ENCODE data around the gene MELTF. TPM values are rescaled to one million over a fixed set of nuclear protein-coding genes. Genes with fewer than 3 reads are reported as not detected.

MELTF gene
- total RNA-seq, 1 donor = 5.6 TPM

DNA sequence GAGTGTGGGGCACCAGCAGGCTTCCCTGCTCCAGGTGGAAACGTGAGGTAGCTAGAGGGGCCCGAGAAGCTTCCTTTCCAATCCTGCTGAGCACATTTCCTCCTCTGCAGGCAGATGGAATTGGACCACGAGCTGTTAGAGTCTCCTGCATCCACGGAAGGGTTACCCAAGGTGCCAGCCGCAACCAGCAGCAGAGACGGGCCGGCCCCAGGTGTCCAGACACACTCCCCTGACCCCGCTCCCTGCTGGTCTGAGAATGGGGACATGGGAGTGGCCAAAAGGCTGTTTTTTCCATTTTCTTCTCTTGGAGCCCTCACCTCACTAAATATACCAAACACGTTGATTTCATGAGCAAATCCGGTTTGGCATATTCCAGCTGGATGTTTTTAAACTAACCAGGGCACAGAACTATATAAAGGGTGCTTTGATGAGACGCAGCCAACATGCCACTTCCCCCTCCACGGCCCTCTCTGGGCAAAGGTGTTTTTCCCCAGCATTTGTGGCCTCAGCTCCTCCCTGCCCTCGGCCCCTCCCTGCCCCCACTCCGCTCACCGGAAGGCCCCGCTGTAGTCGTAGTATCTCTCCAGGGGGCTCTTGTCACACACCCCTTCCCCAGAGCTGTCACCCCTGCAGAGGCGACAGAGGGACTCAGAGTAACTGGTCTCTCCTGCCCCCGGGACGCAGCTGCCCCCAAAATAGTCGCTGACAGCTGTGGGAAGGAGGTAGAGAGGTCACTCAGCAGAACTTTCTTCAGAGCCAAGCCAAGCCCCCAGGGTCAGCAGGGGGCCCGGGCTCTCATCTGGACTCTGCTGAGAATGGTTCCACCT, 7.0 kb downstream of the MELTF start:
- TF ChIP-seq, protein P1, sequence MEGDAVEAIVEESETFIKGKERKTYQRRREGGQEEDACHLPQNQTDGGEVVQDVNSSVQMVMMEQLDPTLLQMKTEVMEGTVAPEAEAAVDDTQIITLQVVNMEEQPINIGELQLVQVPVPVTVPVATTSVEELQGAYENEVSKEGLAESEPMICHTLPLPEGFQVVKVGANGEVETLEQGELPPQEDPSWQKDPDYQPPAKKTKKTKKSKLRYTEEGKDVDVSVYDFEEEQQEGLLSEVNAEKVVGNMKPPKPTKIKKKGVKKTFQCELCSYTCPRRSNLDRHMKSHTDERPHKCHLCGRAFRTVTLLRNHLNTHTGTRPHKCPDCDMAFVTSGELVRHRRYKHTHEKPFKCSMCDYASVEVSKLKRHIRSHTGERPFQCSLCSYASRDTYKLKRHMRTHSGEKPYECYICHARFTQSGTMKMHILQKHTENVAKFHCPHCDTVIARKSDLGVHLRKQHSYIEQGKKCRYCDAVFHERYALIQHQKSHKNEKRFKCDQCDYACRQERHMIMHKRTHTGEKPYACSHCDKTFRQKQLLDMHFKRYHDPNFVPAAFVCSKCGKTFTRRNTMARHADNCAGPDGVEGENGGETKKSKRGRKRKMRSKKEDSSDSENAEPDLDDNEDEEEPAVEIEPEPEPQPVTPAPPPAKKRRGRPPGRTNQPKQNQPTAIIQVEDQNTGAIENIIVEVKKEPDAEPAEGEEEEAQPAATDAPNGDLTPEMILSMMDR (IDR thresholded peaks at IDR 0.05; ENCODE audit: insufficient read depth, low read length) = no peak
- DNase-seq (ENCODE audit: low read depth) = no peak
- no peak overlapping the region for H3K4me3 ChIP-seq (ENCODE audit: low read depth, low read length)

DNA sequence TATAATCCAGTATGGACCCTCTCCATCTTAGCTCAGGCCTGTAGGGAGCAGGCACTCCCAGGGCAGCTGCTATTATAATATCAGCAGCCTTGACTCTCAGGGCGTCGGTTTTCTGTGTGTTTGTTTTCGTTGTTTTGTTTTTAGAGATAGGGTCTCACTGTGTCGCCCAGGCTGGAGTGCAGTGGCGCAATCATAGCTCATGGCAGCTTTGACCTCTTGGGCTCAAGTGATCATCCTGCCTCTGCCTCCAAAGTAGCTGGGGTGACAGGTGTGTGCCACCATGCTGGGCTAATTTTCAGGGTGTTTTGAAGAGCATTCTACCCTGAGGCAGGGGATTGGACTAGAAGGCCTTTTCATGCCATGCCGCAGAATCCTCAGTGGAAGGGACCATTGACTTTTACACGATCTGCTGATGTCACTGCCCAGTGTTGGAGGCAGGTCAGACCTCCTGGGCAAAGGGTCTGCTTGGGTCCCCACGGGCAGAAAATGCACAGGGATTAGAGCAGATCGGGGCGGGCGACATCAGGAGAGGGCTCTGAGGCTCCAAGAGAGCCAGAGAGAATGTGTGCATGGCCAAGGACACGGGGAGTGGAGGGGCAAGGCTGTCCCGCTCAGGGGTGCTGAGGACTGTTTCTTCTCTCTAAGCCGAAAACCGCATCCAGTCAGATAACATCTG, 7.8 kb downstream of the MELTF start:
- TF ChIP-seq, protein P1 (IDR thresholded peaks at IDR 0.05; ENCODE audit: insufficient read depth, low read length) = no peak
- no peak for DNase-seq (ENCODE audit: low read depth)
- no peak overlapping the region for H3K4me3 ChIP-seq (ENCODE audit: low read depth, low read length)

DNA sequence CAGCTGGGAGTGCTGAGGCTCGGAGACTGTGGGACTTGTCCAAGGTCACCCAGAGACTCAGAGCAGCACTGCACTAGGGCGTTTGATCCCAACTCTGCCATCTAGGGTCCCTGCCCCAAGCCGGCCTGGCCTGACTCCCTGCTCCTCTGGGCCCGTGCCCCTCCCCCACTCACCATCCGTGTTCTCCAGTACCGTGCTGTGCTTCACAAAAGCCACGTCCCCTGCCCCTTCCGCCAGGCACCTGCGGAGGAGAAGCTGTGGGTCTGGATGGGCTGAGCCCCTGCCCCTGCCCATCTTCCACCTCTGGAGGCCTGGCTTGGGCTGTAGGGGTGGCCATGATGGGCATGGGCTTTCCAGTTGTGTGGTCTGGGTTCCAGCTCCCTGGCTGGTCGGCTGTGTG, 8.4 kb downstream of the MELTF start:
- DNase-seq (ENCODE audit: low read depth) = no peak
- H3K4me3 ChIP-seq (ENCODE audit: low read depth, low read length) = no peak overlapping the region
- TF ChIP-seq, protein P1 (IDR thresholded peaks at IDR 0.05; ENCODE audit: insufficient read depth, low read length) = no peak

DNA sequence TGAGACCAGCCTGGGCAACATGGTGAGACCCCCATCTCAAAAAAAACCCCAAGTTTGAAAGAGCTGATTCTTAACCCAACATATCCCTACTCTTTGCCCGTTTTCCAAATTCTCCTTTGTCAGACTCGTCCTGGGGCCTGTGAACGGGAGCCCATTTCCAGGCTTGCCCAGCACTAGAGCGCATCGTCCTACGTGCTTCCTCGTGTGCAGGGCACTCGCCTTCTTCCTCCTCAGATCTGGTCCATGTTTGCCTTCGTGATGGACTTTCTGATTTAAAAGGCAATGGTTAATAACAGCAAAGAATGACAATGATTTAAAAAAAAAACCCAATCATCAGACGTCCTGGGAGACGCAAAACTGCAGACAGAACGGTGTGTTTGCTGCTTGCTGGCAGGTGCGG, 10.1 kb downstream of the MELTF start:
- no peak overlapping the region for H3K4me3 ChIP-seq (ENCODE audit: low read depth, low read length)
- TF ChIP-seq, protein P1 (IDR thresholded peaks at IDR 0.05; ENCODE audit: insufficient read depth, low read length) = no peak
- DNase-seq (ENCODE audit: low read depth) = no peak

DNA sequence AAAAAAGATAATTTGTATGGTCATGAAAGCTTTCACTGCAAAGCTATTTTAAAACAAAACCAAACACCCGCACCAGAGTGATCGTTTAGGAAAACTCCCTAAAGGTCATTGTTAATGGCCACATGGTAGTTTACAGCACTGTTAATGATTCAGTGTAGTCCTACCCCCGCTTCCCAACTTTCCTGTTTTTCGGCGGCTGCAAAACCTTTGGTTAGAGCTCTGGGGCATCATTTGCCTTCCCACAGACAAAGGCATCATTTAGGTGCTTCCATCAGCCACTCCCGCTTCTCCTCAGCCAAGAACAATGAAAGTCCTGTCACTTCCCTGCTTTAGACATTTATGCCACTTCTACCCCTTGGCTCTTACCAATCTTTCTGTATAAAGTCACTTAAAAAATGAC, 10.6 kb downstream of the MELTF start:
- TF ChIP-seq, protein P1 (IDR thresholded peaks at IDR 0.05; ENCODE audit: insufficient read depth, low read length) = no peak
- no peak overlapping the region for H3K4me3 ChIP-seq (ENCODE audit: low read depth, low read length)
- DNase-seq (ENCODE audit: low read depth) = no peak

DNA sequence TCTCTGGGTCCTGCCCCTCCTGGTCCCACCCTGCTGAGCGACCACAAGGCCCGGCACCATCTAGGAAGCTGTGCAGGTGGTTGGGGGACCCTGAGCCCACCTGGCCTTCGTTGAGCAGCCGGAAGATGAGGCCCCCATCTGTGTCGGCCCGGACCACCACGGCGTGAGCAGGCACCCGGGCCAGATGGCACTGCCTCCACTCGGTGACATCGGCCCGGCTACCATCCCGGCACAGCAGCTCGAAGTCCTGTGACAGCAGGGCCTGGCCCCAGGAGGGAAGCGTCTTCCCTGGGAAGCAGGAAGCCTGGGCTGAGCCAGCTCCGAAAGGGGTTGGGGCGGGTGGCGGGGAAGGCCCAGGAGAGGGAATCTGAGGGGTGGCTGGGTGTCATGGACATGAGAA, 12.6 kb downstream of the MELTF start:
- H3K4me3 ChIP-seq (ENCODE audit: low read depth, low read length) = no peak overlapping the region
- DNase-seq (ENCODE audit: low read depth) = no peak

More for the DNA sequence above, 12.6 kb downstream of the MELTF start:
- TF ChIP-seq, protein P1 (IDR thresholded peaks at IDR 0.05; ENCODE audit: insufficient read depth, low read length) = no peak

Data from fibroblast of the aortic adventitia (primary cell).